ENCODE measurements around the gene C2CD2.
A peak's percentile ranks its signal among the peaks of the same experiment; 100 is the strongest.

Gene C2CD2

GRCh38 chr21:41955516-41955915 lies 1.7 kb upstream of the C2CD2 start:
- Histone ChIP-seq H3K36me3 (ENCODE audit: control insufficient read depth, low read length) (no peaks in the 10 kb centered on the region), H4K20me1 (ENCODE audit: control insufficient read depth, insufficient read depth, low read depth, low read length) (no peaks in the 10 kb centered on the region), H3K9me3 (ENCODE audit: control insufficient read depth, insufficient read depth, low read length) (no peaks in the 10 kb centered on the region), H3K4me3 (ENCODE audit: low read length) (peak overlapping the region; percentile 60), H3K4me2 (ENCODE audit: low read length) (peak overlapping the region; percentile 64), H3K4me1 (ENCODE audit: control insufficient read depth, low read length) (peaks cover 56% of the 10 kb centered on the region), H3K27ac (ENCODE audit: low read depth, low read length) (peak overlapping the region; percentile 86), H3K9me2 (replicated peaks; ENCODE audit: control insufficient read depth, low read length) (no peaks in the 10 kb centered on the region), H3F3A (ENCODE audit: control insufficient read depth, insufficient read depth) (peaks cover 14% of the 10 kb centered on the region), H3K79me2 (ENCODE audit: control insufficient read depth, low read length) (peaks cover 27% of the 10 kb centered on the region), H3K27me3 (ENCODE audit: control insufficient read depth, low read length) (no peaks in the 10 kb centered on the region)
- TF ChIP-seq CTCF (IDR thresholded peaks at IDR 0.05; ENCODE audit: low read depth, low read length, poor library complexity, severe bottlenecking) = no peak
- no peak for TF ChIP-seq EZH2phosphoT487 (IDR thresholded peaks at IDR 0.05; ENCODE audit: borderline replicate concordance, low read length)

GRCh38 chr21:41954654-41955499 lies 1.1 kb upstream of the C2CD2 start:
- Histone ChIP-seq H3K9me3 (ENCODE audit: control insufficient read depth, insufficient read depth, low read length) (no peaks in the 10 kb centered on the region), H3K36me3 (ENCODE audit: control insufficient read depth, low read length) (no peaks in the 10 kb centered on the region), H4K20me1 (ENCODE audit: control insufficient read depth, insufficient read depth, low read depth, low read length) (no peaks in the 10 kb centered on the region), H3K4me3 (ENCODE audit: low read length) (peak overlapping the region; percentile 60), H3K79me2 (ENCODE audit: control insufficient read depth, low read length) (peaks cover 32% of the 10 kb centered on the region), H3F3A (ENCODE audit: control insufficient read depth, insufficient read depth) (peaks cover 14% of the 10 kb centered on the region), H3K9me2 (replicated peaks; ENCODE audit: control insufficient read depth, low read length) (no peaks in the 10 kb centered on the region), H3K4me1 (ENCODE audit: control insufficient read depth, low read length) (peaks cover 56% of the 10 kb centered on the region), H3K27ac (ENCODE audit: low read depth, low read length) (peak overlapping the region; percentile 86), H3K4me2 (ENCODE audit: low read length) (peak overlapping the region; percentile 64), H3K27me3 (ENCODE audit: control insufficient read depth, low read length) (no peaks in the 10 kb centered on the region)
- TF ChIP-seq CTCF (IDR thresholded peaks at IDR 0.05; ENCODE audit: low read depth, low read length, poor library complexity, severe bottlenecking) = no peak
- no peak for TF ChIP-seq EZH2phosphoT487 (IDR thresholded peaks at IDR 0.05; ENCODE audit: borderline replicate concordance, low read length)

GRCh38 chr21:41953249-41953830 lies 478 bp downstream of the C2CD2 start:
- peaks cover 14% of the 10 kb centered on the region for H3F3A ChIP-seq (ENCODE audit: control insufficient read depth, insufficient read depth)
- no peaks in the 10 kb centered on the region for H3K9me2 ChIP-seq (replicated peaks; ENCODE audit: control insufficient read depth, low read length)
- H3K4me1 ChIP-seq (ENCODE audit: control insufficient read depth, low read length) = peaks cover 54% of the 10 kb centered on the region
- no peak overlapping the region for H3K27ac ChIP-seq (ENCODE audit: low read depth, low read length)
- H3K27me3 ChIP-seq (ENCODE audit: control insufficient read depth, low read length) = no peaks in the 10 kb centered on the region
- TF ChIP-seq CTCF (IDR thresholded peaks at IDR 0.05; ENCODE audit: low read depth, low read length, poor library complexity, severe bottlenecking) (no peak), EZH2phosphoT487 (IDR thresholded peaks at IDR 0.05; ENCODE audit: borderline replicate concordance, low read length) (no peak)
- H3K36me3 ChIP-seq (ENCODE audit: control insufficient read depth, low read length) = no peaks in the 10 kb centered on the region
- peak overlapping the region; percentile 74 for H3K4me3 ChIP-seq (ENCODE audit: low read length)
- H4K20me1 ChIP-seq (ENCODE audit: control insufficient read depth, insufficient read depth, low read depth, low read length) = no peaks in the 10 kb centered on the region
- H3K9me3 ChIP-seq (ENCODE audit: control insufficient read depth, insufficient read depth, low read length) = no peaks in the 10 kb centered on the region
- peak overlapping the region; percentile 74 for H3K4me2 ChIP-seq (ENCODE audit: low read length)
- H3K79me2 ChIP-seq (ENCODE audit: control insufficient read depth, low read length) = peaks cover 38% of the 10 kb centered on the region
